Measurements from ENCODE around the gene SMIM5.
"Not testable (repeated sequence)": the region's sequence is repeated elsewhere in the genome, so short reads cannot be mapped to it uniquely, and the experiment has no call there.

The SMIM5 gene

DNA sequence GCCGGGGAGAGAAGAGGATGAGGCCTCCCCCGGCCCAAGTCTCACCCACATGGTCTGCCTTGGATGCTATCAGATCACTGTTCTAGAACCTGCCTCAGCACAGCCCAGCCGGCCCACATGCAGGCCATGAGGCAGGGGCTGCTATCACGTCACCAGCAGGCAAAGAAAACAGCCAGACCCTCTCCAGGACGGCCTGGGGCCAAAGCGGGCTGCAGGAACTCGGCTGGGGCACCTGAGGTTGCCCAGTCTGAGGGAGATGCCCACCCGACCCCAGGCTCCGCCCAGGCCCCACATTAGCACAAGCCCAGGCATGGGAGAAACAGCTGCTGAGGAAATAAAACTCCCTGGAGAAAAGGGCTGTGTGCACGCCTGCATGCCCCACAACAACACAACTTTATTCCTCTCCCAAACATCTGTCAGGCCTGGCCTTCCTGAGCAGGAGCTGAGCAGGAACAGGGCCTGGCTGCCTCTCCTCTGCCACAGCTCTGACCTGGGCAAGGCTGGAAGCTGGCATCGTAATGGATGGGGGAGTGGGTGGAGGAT is 6.7 kb upstream of the SMIM5 start:
- no peak for DNase-seq

DNA sequence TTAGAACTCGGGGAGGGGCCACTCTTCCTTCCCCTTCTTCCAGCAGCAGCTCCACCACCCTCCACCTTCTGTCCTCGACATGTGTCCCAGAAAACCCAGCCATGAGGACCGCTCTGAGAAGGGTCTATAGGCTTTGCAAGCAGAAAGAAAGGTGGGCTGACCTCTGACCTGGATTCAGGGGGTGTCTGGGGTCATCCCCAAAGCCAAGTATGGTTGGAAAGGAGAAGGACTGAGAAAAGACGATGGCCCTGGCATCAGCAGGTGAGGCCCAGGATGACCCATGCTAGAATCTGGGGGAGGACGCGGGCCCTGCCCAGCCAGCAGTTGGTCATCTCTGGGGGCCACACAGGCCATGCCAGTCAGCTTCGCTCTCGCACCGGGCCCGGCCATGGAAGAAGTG is 6.1 kb upstream of the SMIM5 start:
- no peak for DNase-seq

GRCh38 chr17:75628425-75628824 is 4.8 kb upstream of the SMIM5 start:
- no peak for DNase-seq

DNA sequence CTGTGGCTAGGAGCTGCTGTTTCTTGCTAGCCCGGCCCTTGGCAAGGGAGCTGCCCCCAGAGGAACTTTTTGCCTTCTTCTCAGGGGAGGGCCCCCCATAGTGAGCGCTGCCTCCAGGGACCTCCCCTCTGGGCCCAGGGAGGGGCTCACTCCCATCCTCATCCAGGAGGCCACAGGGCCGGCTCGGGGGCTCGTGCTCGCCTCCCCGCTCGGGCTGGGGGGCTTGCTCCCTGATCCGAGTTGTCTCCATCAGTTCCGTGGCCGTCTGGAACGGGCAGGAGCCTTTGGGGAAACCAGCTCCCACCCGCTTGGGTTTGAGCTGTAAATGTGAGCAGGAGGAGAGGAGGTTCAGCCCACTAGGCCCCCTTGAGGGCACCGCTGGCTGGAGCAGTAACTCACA is 4.1 kb upstream of the SMIM5 start:
- DNase-seq, result no peak

- DNase-seq, result no peak
Observed at GRCh38 chr17:75630071-75630917, 2.9 kb upstream of the SMIM5 start.

DNA sequence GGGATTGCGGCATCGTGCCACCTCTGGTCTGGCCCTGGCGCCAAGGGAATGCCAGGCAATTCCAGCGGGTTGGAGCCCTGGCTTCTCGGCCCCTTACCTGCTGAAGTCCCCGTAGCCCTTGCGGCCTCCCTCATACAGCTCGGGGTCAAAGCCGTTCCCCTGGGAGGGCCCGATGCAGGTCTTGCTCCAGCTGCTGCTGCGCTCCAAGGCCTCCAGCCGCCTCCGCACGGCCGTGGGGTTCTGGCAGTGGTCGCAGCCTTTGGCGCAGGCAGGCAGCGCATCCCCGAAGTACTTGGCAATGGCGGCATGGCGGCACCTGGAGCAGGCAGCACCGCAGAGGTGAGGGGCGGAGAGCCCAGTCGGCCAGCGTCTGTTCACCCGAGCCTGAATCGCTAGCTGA is 1.9 kb upstream of the SMIM5 start:
- no peak for DNase-seq

DNA sequence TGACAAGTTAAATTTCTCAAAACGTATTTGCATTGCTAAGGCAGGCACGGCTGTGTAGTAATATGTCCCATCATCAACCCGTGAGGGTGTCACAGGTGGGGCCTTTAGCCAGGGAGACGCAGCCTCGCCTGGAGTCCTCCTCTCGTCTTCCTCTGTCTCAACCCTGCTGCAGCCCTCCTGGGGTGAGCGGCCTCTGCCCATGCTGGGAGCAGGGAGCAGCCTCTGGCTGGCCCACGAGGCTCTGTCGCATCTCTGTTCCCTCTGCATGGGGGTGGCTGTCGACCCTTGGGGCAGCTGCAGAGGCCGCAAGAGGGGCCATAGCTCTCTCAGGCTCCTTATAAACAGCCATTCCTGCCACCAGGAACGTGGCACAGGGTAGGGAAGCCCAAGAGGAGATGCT is 806 bp upstream of the SMIM5 start:
- DNase-seq, result no peak

- DNase-seq, result peak; percentile 50
Observed at GRCh38 chr17:75633486-75634375, 497 bp downstream of the SMIM5 start.

GRCh38 chr17:75634376-75634740 is 1.1 kb downstream of the SMIM5 start:
- DNase-seq, result no peak

DNA sequence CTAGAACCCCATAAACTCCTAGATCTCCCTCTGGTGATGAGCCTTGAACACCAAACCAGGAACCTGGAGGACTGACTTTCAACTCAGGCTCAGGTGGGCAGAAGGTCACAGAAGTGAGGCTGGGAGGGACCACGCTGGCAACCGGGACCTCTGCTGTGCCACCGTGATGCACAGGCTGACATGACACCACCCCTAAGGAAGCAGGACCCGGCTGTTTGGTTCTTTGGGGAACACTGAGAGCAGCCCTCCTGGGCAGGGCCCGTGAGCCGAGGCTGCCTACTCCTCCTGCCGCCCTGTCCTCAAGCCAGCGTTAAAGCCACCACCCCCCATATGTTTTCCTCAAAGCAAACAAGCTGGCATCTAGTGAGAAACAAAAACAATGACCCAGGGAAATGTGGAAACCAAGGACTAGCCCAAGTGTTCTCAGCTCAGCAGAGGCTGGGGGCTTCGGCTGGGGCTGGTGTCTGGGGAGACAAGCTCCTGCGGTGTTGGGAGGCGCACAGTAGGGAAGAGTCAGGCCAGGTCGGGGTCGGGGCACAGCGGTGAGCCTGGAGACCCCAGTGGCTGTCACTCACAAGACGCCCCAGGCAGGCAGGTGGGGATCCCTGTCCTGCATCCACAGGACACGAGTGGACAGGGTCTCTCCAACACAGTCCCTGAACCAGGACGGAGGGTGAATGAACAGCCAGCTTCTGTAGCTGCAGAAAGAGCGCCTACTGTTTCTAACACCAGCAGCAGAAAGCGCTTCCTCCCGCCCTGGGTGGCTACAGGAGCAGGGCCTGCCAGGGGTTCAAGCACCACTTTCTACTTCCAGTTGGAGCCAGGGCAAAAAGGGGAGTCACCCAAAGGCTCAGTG is 1.7 kb downstream of the SMIM5 start:
- DNase-seq, result no peak

GRCh38 chr17:75635610-75636202 is 2.5 kb downstream of the SMIM5 start:
- no peak for DNase-seq

DNA sequence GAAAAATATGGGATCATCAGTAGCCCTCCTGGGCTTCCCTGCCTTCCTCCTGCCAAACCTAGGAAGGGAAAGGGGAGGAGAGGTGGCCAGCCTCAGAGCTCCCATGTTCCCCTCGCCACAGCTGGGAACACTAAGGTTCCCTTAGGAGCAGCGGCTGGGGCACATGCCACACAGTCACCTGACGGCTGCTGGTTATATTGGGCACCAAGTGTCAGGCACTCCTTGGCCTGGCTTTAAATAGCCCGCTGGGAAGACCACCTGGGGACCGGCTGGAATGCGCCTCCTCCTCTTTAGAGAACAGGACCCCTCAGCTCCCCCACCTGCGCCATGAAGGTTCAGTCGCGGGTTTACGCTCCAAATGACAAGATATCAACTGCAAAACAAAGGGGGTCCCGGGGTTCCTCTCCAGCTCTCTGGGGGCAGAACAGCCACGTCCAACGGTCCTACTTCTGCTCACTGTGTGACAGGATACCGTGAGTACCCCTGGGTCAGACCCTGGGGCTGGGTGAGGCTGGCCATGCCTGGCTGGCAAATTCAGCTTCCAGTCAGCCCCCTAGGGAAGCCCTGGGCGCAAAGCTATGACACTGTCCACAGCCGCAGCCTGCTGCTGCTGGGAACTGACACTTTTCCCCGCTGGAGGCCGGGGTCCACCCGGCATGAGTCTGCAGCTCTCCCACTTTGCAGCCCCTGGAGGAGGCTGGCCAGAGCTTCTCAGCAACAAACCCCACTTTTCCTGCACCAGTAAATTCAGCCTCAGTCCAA is 3.3 kb downstream of the SMIM5 start:
- no peak for DNase-seq

GRCh38 chr17:75637143-75637538 is 3.9 kb downstream of the SMIM5 start:
- no peak for DNase-seq

GRCh38 chr17:75637551-75637950 is 4.3 kb downstream of the SMIM5 start:
- DNase-seq, result no peak

DNA sequence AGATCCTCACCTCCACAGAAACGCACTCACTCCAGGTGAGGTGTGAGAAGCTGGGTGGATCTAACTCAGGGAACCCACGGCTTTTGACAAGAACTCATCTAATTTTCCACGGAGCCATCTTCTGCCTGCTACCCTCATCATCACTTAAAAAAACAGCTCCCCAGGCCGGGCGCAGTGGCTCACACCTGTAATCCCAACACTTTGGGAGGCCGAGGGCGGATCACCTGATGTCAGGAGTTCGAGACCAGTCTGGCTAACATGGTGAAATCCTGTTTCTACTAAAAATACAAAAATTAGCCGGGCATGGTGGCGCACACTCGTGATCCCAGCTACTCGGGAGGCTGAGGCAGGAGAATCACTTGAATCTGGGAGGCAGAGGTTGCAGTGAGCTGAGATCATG is 4.8 kb downstream of the SMIM5 start:
- DNase-seq, result not testable (repeated sequence)

- DNase-seq, result no peak
Observed at GRCh38 chr17:75638893-75639292, 5.7 kb downstream of the SMIM5 start.

- DNase-seq, result no peak
Observed at GRCh38 chr17:75639327-75639726, 6.1 kb downstream of the SMIM5 start.

DNA sequence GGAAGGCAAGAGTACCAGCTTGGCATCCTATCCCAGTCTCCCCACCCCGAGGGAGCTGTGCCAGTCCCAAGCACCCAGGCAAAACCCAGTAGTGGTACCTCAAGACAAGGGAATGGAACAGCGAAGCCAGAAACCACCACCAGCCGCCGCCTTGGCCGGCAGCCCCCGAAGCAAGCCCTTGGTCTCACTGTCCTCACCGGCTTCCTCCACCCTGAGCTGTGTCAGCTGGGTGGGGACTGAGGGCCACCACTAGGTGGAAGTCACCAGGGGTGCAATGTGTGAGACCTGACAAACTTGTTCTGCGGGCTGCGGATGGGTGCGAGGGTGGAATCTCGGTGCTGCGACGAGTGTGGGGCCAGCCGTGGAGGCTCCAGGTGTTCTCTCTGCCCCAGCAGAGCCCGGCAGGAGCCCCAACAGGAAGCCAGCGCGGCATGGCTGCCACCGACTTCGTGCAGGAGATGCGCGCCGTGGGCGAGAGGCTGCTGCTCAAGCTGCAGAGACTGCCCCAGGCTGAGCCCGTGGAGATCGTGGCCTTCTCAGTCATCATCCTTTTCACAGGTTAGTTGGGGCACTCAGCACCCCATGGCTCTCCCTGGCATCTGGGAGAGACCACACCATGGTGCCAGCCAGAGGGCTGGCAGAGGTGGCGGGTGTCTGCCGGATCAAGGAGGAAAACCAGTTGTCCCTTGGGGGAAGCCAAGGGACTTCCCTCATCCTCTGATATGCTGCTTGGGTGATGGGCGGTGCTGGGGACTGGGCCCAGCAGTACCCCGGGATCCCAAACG is 6.7 kb downstream of the SMIM5 start:
- DNase-seq, result no peak

GRCh38 chr17:75640556-75641119 is 7.4 kb downstream of the SMIM5 start:
- DNase-seq, result no peak

DNA sequence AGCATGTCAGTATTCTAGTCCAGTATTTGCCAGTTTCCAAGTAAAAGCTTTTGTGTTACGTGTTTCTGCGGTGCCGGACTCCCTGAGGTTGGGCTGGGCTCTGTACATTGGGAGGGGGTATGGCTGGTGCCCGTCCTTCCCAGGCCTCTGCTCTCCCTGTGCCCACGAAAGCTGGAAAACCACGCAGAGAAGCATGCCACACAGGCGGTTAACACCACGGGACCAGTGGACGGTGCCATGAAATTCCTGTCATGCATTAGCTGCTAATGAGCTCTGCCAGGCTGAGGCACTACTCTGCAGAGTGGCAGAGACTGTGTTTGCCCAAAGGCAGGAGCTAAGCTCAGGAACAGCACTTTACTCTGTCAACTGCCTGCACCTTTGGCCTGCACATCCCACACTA is 8.1 kb downstream of the SMIM5 start:
- DNase-seq, result no peak

Measured in CD4-positive, alpha-beta T cell treated with Interleukin-17A for 1 hour (primary cell).